Measurements from ENCODE around the gene ZC3H7B. TPM values are rescaled to one million over a fixed set of nuclear protein-coding genes. Genes with fewer than 3 reads are reported as not detected.

Gene ZC3H7B
- total RNA-seq, 1 donor = 45.9 TPM

DNA sequence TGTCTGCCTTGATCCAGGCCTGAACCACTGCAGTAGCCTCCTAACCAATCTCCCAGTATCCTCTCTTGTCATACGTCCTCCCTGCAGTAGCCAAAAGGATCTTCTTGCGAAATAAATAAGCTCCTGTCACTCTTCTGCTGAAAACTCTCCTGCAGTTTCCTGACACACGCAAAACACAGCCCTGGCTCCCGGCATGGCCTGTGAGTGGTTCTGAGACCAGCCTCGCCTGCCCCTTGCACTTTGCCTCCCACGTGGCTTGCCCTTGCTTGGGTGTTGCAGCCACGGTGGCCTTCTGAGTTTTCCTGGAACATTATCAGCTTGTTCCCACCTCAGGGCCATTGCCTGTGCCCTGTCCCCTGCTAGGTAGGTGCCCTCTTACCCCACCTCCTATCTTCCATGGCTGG is 7.2 kb downstream of the ZC3H7B start:
- DNase-seq (ENCODE audit: low read depth) = peak; percentile 25
- no peak overlapping the region for H3K4me3 ChIP-seq (ENCODE audit: low read depth, low read length)
- TF ChIP-seq, protein P1, sequence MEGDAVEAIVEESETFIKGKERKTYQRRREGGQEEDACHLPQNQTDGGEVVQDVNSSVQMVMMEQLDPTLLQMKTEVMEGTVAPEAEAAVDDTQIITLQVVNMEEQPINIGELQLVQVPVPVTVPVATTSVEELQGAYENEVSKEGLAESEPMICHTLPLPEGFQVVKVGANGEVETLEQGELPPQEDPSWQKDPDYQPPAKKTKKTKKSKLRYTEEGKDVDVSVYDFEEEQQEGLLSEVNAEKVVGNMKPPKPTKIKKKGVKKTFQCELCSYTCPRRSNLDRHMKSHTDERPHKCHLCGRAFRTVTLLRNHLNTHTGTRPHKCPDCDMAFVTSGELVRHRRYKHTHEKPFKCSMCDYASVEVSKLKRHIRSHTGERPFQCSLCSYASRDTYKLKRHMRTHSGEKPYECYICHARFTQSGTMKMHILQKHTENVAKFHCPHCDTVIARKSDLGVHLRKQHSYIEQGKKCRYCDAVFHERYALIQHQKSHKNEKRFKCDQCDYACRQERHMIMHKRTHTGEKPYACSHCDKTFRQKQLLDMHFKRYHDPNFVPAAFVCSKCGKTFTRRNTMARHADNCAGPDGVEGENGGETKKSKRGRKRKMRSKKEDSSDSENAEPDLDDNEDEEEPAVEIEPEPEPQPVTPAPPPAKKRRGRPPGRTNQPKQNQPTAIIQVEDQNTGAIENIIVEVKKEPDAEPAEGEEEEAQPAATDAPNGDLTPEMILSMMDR (IDR thresholded peaks at IDR 0.05; ENCODE audit: insufficient read depth, low read length) = no peak

DNA sequence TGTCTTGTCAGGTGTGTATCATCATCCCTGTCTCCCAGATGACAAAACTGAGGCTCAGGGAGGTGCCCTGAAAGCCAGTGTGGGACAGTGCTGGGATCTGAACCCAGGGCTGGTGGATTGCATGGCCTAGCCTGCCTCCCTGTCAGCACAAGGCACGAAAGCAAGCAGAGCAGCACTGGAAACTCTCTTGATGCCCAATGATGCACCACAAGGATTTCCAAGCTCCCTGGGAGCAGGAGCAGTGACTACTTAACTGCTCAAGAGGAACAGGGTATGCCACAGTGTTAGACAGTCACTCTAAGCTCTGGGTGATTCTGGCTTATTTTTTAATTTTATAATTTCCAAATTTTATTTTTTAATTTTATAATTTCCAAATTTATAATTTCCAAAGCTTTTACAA is 9.0 kb downstream of the ZC3H7B start:
- H3K4me3 ChIP-seq (ENCODE audit: low read depth, low read length) = no peak overlapping the region
- TF ChIP-seq, protein P1 (IDR thresholded peaks at IDR 0.05; ENCODE audit: insufficient read depth, low read length) = no peak
- no peak for DNase-seq (ENCODE audit: low read depth)

DNA sequence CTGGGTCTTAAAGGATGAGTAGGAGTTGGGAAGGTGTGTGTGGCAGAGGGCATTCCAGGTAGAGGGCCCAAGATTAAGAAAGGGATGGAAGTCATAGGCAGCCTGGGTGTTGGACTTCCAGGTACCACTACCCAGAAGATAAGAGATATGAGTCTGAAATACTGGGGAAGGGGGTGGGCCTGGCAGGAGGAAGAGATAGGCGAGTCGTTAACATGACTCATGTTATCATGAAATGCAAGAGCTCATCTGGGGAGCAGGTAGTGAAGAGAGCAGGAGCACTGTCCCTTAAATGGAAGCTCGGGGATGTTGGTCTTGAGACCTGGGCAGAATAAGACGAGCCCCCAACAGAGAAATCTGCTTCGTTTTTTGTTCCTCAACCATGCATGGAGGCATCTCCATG is 10.2 kb downstream of the ZC3H7B start:
- no peak overlapping the region for H3K4me3 ChIP-seq (ENCODE audit: low read depth, low read length)
- TF ChIP-seq, protein P1 (IDR thresholded peaks at IDR 0.05; ENCODE audit: insufficient read depth, low read length) = no peak
- no peak for DNase-seq (ENCODE audit: low read depth)

DNA sequence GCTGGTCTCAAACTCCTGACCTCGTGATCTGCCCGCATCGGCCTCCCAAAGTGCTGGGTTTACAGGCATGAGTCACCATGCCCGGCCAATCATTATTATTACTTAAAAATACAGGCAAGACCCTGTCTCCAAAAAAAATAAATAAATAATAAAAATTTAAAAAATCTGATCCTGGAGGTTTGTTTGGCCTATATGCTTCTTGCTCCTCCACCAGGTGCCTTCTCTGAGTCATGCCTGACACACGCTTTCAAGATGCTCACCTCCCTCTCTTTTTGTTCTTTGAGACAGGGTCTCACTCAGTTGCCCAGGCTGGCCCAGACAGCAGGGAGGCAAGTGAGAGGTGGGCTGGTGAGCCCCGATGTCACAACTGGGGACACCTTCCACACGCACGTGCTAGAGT is 13.5 kb downstream of the ZC3H7B start:
- no peak overlapping the region for H3K4me3 ChIP-seq (ENCODE audit: low read depth, low read length)
- TF ChIP-seq, protein P1 (IDR thresholded peaks at IDR 0.05; ENCODE audit: insufficient read depth, low read length) = no peak
- DNase-seq (ENCODE audit: low read depth) = no peak

DNA sequence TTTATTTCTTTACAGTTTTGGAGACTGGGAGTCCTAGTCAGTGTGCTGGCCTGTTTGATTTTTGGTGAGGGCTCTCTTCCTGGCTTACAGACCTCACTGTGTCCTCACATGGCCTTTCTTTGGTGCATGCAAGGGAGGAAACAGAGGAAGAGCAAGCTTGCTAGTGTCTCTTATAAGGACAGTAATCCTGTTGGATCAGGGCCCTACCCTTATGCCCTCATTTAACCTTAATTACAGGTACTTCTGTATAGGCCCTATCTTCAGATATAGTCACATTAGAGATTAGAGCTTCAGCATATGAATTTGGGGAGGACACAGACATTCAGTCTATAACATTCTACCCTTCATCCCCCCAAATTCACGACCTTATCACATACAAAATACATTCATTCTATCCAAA is 14.3 kb downstream of the ZC3H7B start:
- no peak for DNase-seq (ENCODE audit: low read depth)
- H3K4me3 ChIP-seq (ENCODE audit: low read depth, low read length) = no peak overlapping the region

DNA sequence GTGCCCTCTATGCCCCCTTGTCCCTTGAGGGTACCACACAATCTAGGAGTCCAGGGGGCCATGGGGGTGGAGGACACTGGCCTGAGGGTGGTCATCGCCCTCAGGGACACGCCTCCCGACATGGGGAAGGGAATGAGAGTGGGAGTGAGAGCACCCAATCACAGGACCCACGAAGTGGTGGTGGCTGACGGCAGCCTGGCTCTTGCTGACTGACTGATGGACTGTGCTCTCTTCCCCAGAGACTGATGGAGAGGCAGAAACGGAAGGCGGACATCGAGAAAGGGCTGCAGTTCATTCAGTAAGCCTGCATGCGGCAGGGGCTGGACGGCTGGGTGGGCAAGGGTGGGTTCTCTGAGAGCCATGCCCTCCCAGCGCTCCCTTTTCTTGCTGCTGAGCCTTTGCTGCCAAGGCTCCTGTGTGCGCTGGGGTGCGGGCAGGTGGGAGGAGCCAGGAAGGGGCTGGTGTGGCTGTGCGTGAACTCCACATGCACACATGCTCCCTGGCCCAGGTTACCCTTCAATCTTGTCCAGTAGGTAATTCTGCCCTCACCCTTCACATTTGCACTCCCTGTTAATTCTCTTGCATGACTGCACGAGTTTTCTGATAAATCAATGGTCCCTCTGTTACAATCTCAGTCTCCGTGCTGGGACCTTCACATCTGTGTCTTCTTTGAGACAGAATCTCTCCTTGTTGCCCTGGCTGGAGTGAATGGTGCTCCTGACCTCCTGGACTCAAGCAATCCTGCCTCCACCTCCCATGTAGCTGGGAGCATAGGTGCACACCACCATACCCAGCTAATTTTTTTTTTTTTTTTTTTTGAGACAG is 19.3 kb downstream of the ZC3H7B start:
- no peak for DNase-seq (ENCODE audit: low read depth)
- H3K4me3 ChIP-seq (ENCODE audit: low read depth, low read length) = no peak overlapping the region
- TF ChIP-seq, protein P1 (IDR thresholded peaks at IDR 0.05; ENCODE audit: insufficient read depth, low read length) = no peak

More for the DNA sequence above, 14.3 kb downstream of the ZC3H7B start:
- TF ChIP-seq, protein P1 (IDR thresholded peaks at IDR 0.05; ENCODE audit: insufficient read depth, low read length) = no peak

Data from fibroblast of the aortic adventitia (primary cell).